ENCODE measurements around the gene AKR1C8.
"Not testable (repeated sequence)": the region's sequence is repeated elsewhere in the genome, so short reads cannot be mapped to it uniquely, and the experiment has no call there.

AKR1C8 gene

GRCh38 chr10:5168897-5169420 is 16.0 kb downstream of the AKR1C8 start:
- DNase-seq (ENCODE audit: low read depth), result no peak

- DNase-seq (ENCODE audit: low read depth), result no peak
Observed at GRCh38 chr10:5165738-5166137, 19.2 kb downstream of the AKR1C8 start.

GRCh38 chr10:5163487-5163886 is 21.5 kb downstream of the AKR1C8 start:
- DNase-seq (ENCODE audit: low read depth), result no peak

GRCh38 chr10:5159126-5159525 is 25.8 kb downstream of the AKR1C8 start:
- no peak for DNase-seq (ENCODE audit: low read depth)

- no peak for DNase-seq (ENCODE audit: low read depth)
Observed at GRCh38 chr10:5157501-5157900, 27.4 kb downstream of the AKR1C8 start.

GRCh38 chr10:5155951-5156350 is 29.0 kb downstream of the AKR1C8 start:
- DNase-seq (ENCODE audit: low read depth), result no peak

GRCh38 chr10:5151076-5151475 is 33.9 kb downstream of the AKR1C8 start:
- no peak for DNase-seq (ENCODE audit: low read depth)

- no peak for DNase-seq (ENCODE audit: low read depth)
Observed at GRCh38 chr10:5148678-5149032, 36.3 kb downstream of the AKR1C8 start.

- no peak for DNase-seq (ENCODE audit: low read depth)
Observed at GRCh38 chr10:5147981-5148677, 36.8 kb downstream of the AKR1C8 start.

- DNase-seq (ENCODE audit: low read depth), result no peak
Observed at GRCh38 chr10:5147255-5147980, 37.5 kb downstream of the AKR1C8 start.

- DNase-seq (ENCODE audit: low read depth), result no peak
Observed at GRCh38 chr10:5146920-5147254, 38.1 kb downstream of the AKR1C8 start.

- DNase-seq (ENCODE audit: low read depth), result no peak
Observed at GRCh38 chr10:5143137-5143536, 41.8 kb downstream of the AKR1C8 start.

GRCh38 chr10:5142199-5142598 is 42.8 kb downstream of the AKR1C8 start:
- no peak for DNase-seq (ENCODE audit: low read depth)

GRCh38 chr10:5137699-5138098 is 47.3 kb downstream of the AKR1C8 start:
- DNase-seq (ENCODE audit: low read depth), result not testable (repeated sequence)

- DNase-seq (ENCODE audit: low read depth), result no peak
Observed at GRCh38 chr10:5136468-5137087, 48.4 kb downstream of the AKR1C8 start.

GRCh38 chr10:5135581-5135980 is 49.4 kb downstream of the AKR1C8 start:
- no peak for DNase-seq (ENCODE audit: low read depth)

- no peak for DNase-seq (ENCODE audit: low read depth)
Observed at GRCh38 chr10:5125315-5126044, 59.5 kb downstream of the AKR1C8 start.

GRCh38 chr10:5123886-5124285 is 61.1 kb downstream of the AKR1C8 start:
- DNase-seq (ENCODE audit: low read depth), result no peak

GRCh38 chr10:5119997-5120396 is 65.0 kb downstream of the AKR1C8 start:
- DNase-seq (ENCODE audit: low read depth), result not testable (repeated sequence)

GRCh38 chr10:5117026-5117425 is 67.9 kb downstream of the AKR1C8 start:
- DNase-seq (ENCODE audit: low read depth), result no peak

- no peak for DNase-seq (ENCODE audit: low read depth)
Observed at GRCh38 chr10:5116621-5117020, 68.3 kb downstream of the AKR1C8 start.

- DNase-seq (ENCODE audit: low read depth), result not testable (repeated sequence)
Observed at GRCh38 chr10:5109861-5110260, 75.1 kb downstream of the AKR1C8 start.

Data from T follicular helper cell (primary cell).